Neuronal stem cell (in vitro differentiated cells): Measurements from ENCODE around the gene ROPN1. TPM values are rescaled to one million over a fixed set of nuclear protein-coding genes. Genes with fewer than 3 reads are reported as not detected.
"Not testable (repeated sequence)": the region's sequence is repeated elsewhere in the genome, so short reads cannot be mapped to it uniquely, and the experiment has no call there.

Experiments used
- DNase-seq: peaks from one replicate; pipeline ENCODE4 v3.0.0-alpha.2; 2013; ENCODE audit warnings: low spot score
- H2AFZ ChIP-seq: one replicate; pipeline ENCODE4 v1.6.1; 2013; ENCODE audit warnings: mild to moderate bottlenecking, low read length, inconsistent platforms
- H2AK5ac ChIP-seq: 2 replicates; pipeline ENCODE4 v1.6.1; 2013; ENCODE audit warnings: low read depth, mild to moderate bottlenecking, inconsistent platforms, low read length, moderate library complexity, mixed read lengths
- H2BK120ac ChIP-seq: 2 replicates; pipeline ENCODE4 v1.6.1; 2013; ENCODE audit warnings: low read depth, mild to moderate bottlenecking, inconsistent platforms, low read length, moderate library complexity, mixed read lengths
- H2BK12ac ChIP-seq: one replicate; pipeline ENCODE4 v1.6.1; 2013; ENCODE audit warnings: low read length, inconsistent platforms
- H2BK15ac ChIP-seq: 2 replicates; pipeline ENCODE4 v1.6.1; 2013; ENCODE audit warnings: mild to moderate bottlenecking, low read length, inconsistent platforms, mixed read lengths
- H2BK5ac ChIP-seq: one replicate; pipeline ENCODE4 v1.6.1; 2013; ENCODE audit warnings: inconsistent platforms, mild to moderate bottlenecking, low read length, moderate library complexity
- H3K14ac ChIP-seq: one replicate; pipeline ENCODE4 v1.6.1; 2013; ENCODE audit warnings: low read length, inconsistent platforms
- H3K18ac ChIP-seq: 2 replicates; pipeline ENCODE4 v1.6.1; 2013; ENCODE audit warnings: low read length, inconsistent platforms
- H3K23ac ChIP-seq: 2 replicates; pipeline ENCODE4 v1.6.1; 2013; ENCODE audit warnings: low read depth, mild to moderate bottlenecking, mixed read lengths, low read length, inconsistent platforms; ENCODE audit not compliant: poor library complexity
- H3K27ac ChIP-seq: replicated peaks from 3 replicates; pipeline ENCODE4 v1.5.1; 2013; ENCODE audit warnings: low read length, inconsistent platforms
- H3K27me3 ChIP-seq, 3 experiments: 2 replicates each; pipeline ENCODE4 v1.6.1; 2013; ENCODE audit warnings: low read length in 3 of 3, mild to moderate bottlenecking in 2 of 3, inconsistent platforms in 1 of 3, low read depth in 1 of 3, mixed read lengths in 1 of 3, moderate library complexity in 1 of 3; ENCODE audit not compliant: control insufficient read depth in 3 of 3, insufficient read depth in 3 of 3
- H3K36me3 ChIP-seq, 2 donors: replicated peaks in 1 of 2; 2 replicates each; pipeline ENCODE4 v1.6.1; 2013; ENCODE audit warnings: low read length in 2 of 2; ENCODE audit not compliant: control insufficient read depth in 2 of 2, insufficient read depth in 2 of 2
- H3K4ac ChIP-seq: 2 replicates; pipeline ENCODE4 v1.6.1; 2013; ENCODE audit warnings: inconsistent platforms, mild to moderate bottlenecking, low read length, moderate library complexity
- H3K4me1 ChIP-seq, 2 donors: 1 replicate in 1 of 2; 2 replicates in 1 of 2; pipeline ENCODE4 v1.6.1; 2013; ENCODE audit warnings: low read length in 2 of 2, low read depth in 1 of 2; ENCODE audit not compliant: control insufficient read depth in 2 of 2, insufficient read depth in 1 of 2
- H3K4me2 ChIP-seq: one replicate; pipeline ENCODE4 v1.6.1; 2013; ENCODE audit warnings: mild to moderate bottlenecking, low read length, inconsistent platforms; ENCODE audit not compliant: insufficient read depth, poor library complexity, severe bottlenecking
- H3K4me3 ChIP-seq, 2 donors: 2 replicates each; pipeline ENCODE4 v1.5.1; 2013; ENCODE audit warnings: low read length in 2 of 2, mild to moderate bottlenecking in 2 of 2, inconsistent platforms in 1 of 2, moderate library complexity in 1 of 2
- H3K79me1 ChIP-seq: one replicate; pipeline ENCODE4 v1.6.1; 2013; ENCODE audit warnings: low read depth, mild to moderate bottlenecking, inconsistent platforms, low read length, moderate library complexity
- H3K9ac ChIP-seq: one replicate; pipeline ENCODE4 v1.6.1; 2013; ENCODE audit warnings: mild to moderate bottlenecking, low read depth, low read length, inconsistent platforms; ENCODE audit not compliant: poor library complexity
- H3K9me3 ChIP-seq, 2 donors: replicated peaks in 1 of 2; 2 replicates each; pipeline versions ENCODE3 to v1.6.1; 2013; ENCODE audit warnings: low read length in 2 of 2, mild to moderate bottlenecking in 2 of 2, inconsistent platforms in 1 of 2, low read depth in 1 of 2, mixed read lengths in 1 of 2, moderate library complexity in 1 of 2; ENCODE audit not compliant: control insufficient read depth in 2 of 2, insufficient read depth in 1 of 2
- H4K8ac ChIP-seq: one replicate; pipeline ENCODE4 v1.6.1; 2013; ENCODE audit warnings: low read depth, mild to moderate bottlenecking, inconsistent platforms, low read length, moderate library complexity
- H4K91ac ChIP-seq: one replicate; pipeline ENCODE4 v1.6.1; 2013; ENCODE audit warnings: low read length, low read depth, mild to moderate bottlenecking, inconsistent platforms; ENCODE audit not compliant: poor library complexity
- WGBS, 2 donors: extraction: QIAGEN DNeasy Blood & Tissue Kit; methylation state at CpG; one replicate each; pipeline ENCODE4 v1.1.7; 2013; ENCODE audit warnings: missing lambda C conversion rate in 2 of 2, mixed read lengths in 1 of 2; ENCODE audit not compliant: insufficient read length in 2 of 2, insufficient replicate concordance in 1 of 2; ENCODE audit errors: extremely low coverage in 2 of 2; 5-methylcytosine and 5-hydroxymethylcytosine counted together
- polyA plus RNA-seq, 2 experiments: library from polyadenylated mRNA; stranded (reverse); fragments of 200-250 nt; gene quantifications; one replicate each; pipeline ENCODE4 v1.2.3, GENCODE V29; 2013

ROPN1 gene
- polyA plus RNA-seq (2013, experiment 1 of 2), result not detected
- polyA plus RNA-seq (2013, experiment 2 of 2), result not detected

- H3K14ac ChIP-seq, H3K4me1 ChIP-seq, H3K4ac ChIP-seq, H3K9ac ChIP-seq, H2BK12ac ChIP-seq, H3K36me3 ChIP-seq, H4K8ac ChIP-seq, H3K18ac ChIP-seq, H4K91ac ChIP-seq, H2BK120ac ChIP-seq, H3K23ac ChIP-seq, H3K27ac ChIP-seq, H3K79me1 ChIP-seq, H3K9me3 ChIP-seq, H2AFZ ChIP-seq, H3K4me3 ChIP-seq, H2BK5ac ChIP-seq, H2AK5ac ChIP-seq, H2BK15ac ChIP-seq, H3K4me2 ChIP-seq, DNase-seq: not testable (repeated sequence)
- H3K27me3 ChIP-seq, result peaks cover 0 to 66% (median 14%) of the 10 kb centered on the region in 3 experiments
- whole genome bisulfite sequencing, 2 donors, result no CpG with 5 or more reads among the region's 49 CpGs
Observed at GRCh38 chr3:123991730-123992588, at the start of gene ROPN1. ROPN1 (minus strand) TSS chr3:123992124; CDS start chr3:123980481, 11,643 bp downstream.

GRCh38 chr3:124041553-124041952 is 49.6 kb upstream of the ROPN1 start:
- Histone ChIP-seq H2BK120ac (no peak overlapping the region), H3K4ac (no peak overlapping the region), H3K4me1 (peaks cover 2 to 5% of the 10 kb centered on the region in 2 donors), H4K91ac (no peak overlapping the region), H2BK15ac (no peak overlapping the region), H3K36me3 (no peaks in the 10 kb centered on the region), H3K14ac (no peak overlapping the region), H2BK5ac (no peak overlapping the region), H4K8ac (no peak overlapping the region), H3K4me3 (no peak overlapping the region), H3K23ac (no peak overlapping the region), H3K9ac (no peak overlapping the region), H3K79me1 (peaks cover 1% of the 10 kb centered on the region), H3K27me3 (no peaks in the 10 kb centered on the region), H3K27ac (no peak overlapping the region), H3K4me2 (no peak overlapping the region), H3K9me3 (peaks cover 0 to 5% of the 10 kb centered on the region in 2 donors), H2AFZ (no peak overlapping the region), H2AK5ac (no peak overlapping the region), H2BK12ac (no peak overlapping the region), H3K18ac (no peak overlapping the region)
- DNase-seq, result no peak
- WGBS, 2 donors, result no CpG with 5 or more reads among the region's 5 CpGs

GRCh38 chr3:124037326-124037725 is 45.4 kb upstream of the ROPN1 start:
- Histone ChIP-seq H3K14ac (no peak overlapping the region), H3K4ac (no peak overlapping the region), H2AK5ac (no peak overlapping the region), H3K4me2 (no peak overlapping the region), H3K4me1 (peaks cover 8 to 14% of the 10 kb centered on the region in 2 donors), H3K4me3 (no peak overlapping the region), H3K9ac (no peak overlapping the region), H3K18ac (no peak overlapping the region), H2BK5ac (no peak overlapping the region), H2BK120ac (no peak overlapping the region), H3K36me3 (no peaks in the 10 kb centered on the region), H3K27me3 (no peaks in the 10 kb centered on the region), H2BK15ac (no peak overlapping the region), H3K79me1 (peaks cover 4% of the 10 kb centered on the region), H3K27ac (no peak overlapping the region), H3K23ac (no peak overlapping the region), H4K8ac (no peak overlapping the region), H3K9me3 (peaks cover 0 to 8% of the 10 kb centered on the region in 2 donors), H2AFZ (no peak overlapping the region), H4K91ac (no peak overlapping the region), H2BK12ac (no peak overlapping the region)
- no peak for DNase-seq

- not testable (repeated sequence) for H4K8ac ChIP-seq, H4K91ac ChIP-seq, H2BK12ac ChIP-seq, H2AK5ac ChIP-seq, H3K9ac ChIP-seq, H3K79me1 ChIP-seq, H3K4me3 ChIP-seq, H3K14ac ChIP-seq, H3K27me3 ChIP-seq, H3K4me2 ChIP-seq, H2AFZ ChIP-seq, H3K18ac ChIP-seq, H3K36me3 ChIP-seq, H3K4ac ChIP-seq, H2BK120ac ChIP-seq, DNase-seq, H3K27ac ChIP-seq, H3K9me3 ChIP-seq, H2BK5ac ChIP-seq, H2BK15ac ChIP-seq, H3K23ac ChIP-seq
- no CpG with 5 or more reads among the region's 3 CpGs for WGBS, 2 donors
- H3K4me1 ChIP-seq, result peaks cover 13 to 14% of the 10 kb centered on the region in 2 donors
Observed at GRCh38 chr3:124036214-124036613, 44.3 kb upstream of the ROPN1 start.
